NCI-H526 (cell line): ENCODE data around the gene TTLL6.
"Not testable (repeated sequence)": the region's sequence is repeated elsewhere in the genome, so short reads cannot be mapped to it uniquely, and the experiment has no call there.

ENCODE experiments used
- DNase-seq, 2 experiments: peaks; one replicate each; lab custom pipeline; 2025; lab: John Stamatoyannopoulos, UW

TTLL6 gene

DNA sequence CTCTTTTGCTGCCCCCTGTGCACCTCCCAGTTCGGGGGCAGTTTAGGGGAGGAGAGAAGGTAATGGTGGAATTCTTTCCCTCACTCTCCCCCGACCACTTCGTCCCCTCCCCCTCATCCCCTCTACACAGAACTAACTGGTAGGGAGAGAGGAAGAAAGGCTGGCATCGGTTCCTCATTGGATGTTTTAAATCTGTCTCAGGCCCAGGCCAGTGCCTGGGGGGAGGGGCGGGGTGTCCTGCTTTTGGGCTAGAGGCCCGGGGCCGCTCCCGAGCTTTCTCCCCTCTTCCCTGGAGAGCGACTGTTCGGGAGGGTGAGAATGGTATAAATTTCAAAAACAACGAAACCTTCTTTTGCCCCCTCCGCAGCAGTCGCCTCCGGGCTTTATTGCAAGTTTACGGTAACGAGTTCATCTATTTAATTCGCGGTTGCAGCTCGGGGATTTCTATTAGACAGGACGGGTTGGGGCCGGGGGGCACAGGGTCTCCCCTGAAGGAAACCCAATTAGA lies 94.1 kb downstream of the TTLL6 start, which contains the start of gene PRAC2:
PRAC2 (plus strand) TSS at position 271 of the 508 bp plus-strand sequence. CDS start 1,226 bp downstream, outside the sequence.
- no peak for DNase-seq

DNA sequence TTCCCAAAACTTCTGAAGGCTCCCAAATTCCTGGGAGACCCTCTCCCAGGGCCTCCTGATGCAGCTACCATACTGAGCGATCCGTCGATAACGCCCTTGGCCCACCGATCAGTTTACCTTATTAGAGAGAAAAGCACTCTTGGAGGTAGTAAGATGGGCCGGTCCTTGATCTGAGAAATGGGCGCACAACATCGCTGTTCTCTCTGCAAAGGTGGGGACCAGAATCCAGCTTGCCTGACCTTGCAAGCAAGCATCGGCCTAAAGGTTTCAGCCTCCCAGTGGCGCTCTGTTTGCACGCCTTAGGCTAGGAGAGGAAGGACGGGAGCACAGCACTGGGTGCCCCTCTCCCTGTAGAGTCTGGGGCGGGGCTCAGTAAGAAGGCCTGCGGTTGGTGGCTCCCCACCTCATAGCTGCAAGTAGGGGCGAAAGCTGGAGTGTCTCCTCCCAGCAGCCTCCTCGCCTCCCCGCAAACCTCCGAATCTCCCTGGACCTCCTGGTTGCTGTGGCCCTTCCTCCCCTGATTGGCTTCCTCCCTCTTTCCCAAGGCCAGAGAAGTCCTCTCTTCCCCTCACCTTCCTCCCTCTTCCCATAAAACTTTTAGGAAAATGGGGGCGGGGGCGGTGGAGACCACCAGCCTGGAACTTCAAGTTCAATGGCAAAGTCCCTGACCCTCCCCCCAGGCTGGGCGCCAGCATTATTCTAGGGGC lies 94.7 kb downstream of the TTLL6 start, which contains the start of gene PRAC1:
PRAC1 (minus strand) TSS at position 318 of the 707 bp plus-strand sequence; CDS start at position 192, 126 bp downstream.
- no peak for DNase-seq

DNA sequence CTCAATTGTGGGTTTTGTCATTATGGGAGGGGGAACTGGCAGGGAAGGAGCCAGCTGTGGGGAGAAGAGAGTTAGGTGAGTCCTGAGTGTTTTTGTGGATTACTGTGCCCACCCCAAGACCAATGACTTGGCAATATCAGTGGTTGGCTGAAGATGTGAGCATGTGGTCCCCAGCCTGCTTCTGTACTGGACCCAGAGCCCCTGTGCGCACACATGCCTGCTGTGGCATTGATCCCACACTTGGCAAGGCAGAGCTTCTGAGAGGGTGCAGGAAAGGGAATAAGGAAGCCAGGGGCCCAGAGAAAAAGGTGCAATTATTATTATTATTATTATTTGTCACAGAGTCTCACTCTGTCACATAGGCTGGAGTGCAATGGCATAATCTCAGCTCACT lies 96.0 kb downstream of the TTLL6 start:
- DNase-seq: no peak

DNA sequence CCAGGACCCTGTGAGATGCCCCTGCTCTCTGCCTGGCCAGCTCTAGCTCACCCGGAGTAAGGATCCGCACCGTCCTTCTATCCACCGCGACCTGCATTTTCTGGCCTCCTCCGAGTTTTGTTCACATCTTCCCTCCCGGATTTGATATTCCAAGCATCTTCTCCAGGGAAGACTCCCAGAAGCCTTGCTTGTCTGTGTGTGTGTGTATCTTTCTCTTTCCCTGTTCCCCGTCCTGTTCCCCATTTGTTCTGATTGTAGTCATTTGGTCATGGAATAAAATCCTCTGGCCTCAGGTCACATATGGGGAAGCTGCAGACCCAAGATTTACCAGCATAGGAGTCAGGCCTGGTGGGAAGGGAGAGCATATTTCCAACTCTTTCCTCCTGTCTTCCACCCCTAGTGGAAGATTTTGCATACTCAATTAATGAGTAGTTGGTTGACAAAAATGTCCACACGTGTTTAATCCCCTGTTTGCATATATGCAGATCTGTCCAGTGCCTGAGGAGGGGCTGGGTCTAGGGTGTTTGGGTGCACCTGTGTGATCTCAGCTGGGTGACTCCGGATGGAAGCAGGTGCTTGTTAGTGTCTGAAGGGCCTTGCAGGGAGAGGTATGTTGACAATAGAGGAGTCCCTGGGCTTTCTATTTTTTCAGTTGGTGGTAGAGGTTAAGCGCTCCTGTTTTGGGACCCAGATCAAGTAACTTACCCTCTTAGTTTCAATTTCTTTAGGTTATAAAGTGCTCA lies 96.6 kb downstream of the TTLL6 start:
- no peak for DNase-seq

DNA sequence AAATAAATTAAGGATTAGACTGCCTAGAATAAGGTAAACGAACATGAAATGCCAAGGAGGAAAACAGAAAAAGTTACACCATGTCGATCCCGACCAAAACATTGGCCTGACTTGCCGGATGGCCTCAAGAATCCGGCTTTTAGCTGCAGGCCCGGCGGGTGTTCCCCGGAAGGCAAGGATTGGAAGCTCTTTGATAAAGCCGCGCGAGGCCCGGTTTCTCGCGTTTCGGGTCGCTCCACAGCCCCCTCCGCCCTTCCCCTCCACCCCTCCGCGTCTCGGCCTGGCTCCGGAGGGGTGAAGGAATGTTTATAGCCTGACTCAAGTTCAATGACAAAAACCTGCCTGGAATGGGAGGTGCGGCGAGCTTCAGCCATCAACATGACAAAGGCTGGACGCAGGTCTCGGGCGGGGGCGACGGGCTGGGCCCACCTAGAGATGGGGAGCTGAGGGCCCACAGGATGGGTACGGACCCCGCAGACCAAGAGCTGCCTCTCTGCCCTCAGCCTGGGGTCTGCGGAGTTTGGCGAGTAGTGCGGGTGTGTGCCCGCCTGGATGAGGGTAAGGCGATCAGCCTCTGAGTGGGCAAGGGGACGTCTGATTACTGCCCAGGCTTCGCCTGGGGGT lies 97.3 kb downstream of the TTLL6 start:
- no peak for DNase-seq

DNA sequence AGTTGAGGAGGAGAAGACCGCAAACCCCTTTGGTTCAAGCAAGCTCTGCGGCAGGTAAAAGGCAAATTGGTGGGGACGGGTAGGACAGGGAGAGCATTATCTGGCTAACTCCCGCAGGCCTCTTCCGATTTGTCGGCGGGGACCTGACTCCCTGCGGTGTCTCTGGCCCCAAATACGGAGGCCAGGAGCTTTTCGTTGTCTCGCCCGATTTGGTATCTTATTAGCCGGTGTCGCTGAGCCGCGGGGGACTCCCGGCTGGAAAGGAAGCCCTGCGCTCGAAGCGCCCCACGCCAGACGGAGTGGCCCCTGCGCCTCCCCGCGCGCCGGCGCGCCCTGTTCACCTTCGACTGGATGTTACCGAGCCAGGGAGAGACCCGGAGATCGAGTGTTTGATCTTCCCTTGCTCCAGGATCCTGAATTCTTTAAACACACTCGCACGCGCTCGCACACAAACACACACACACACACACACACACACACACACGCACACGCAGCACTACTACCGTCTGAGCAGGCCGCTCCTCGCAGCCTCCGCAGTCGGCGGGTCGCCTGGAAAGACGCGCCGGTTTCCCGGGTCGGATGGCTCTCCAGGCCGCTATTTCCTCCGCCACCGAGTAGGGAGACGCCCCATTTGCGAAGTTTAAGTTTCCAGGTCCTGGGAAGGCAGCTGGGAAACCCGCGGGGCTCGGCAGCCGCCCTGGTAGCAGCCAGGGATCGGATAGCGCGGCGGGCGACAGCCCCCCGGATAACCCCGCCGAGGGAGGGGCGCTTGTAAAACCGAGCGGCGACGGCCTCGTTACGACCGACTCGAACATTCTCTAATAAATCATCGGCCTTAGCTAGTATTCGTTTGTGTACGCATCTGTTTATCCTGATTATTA lies 98.0 kb downstream of the TTLL6 start:
- DNase-seq: no peak

DNA sequence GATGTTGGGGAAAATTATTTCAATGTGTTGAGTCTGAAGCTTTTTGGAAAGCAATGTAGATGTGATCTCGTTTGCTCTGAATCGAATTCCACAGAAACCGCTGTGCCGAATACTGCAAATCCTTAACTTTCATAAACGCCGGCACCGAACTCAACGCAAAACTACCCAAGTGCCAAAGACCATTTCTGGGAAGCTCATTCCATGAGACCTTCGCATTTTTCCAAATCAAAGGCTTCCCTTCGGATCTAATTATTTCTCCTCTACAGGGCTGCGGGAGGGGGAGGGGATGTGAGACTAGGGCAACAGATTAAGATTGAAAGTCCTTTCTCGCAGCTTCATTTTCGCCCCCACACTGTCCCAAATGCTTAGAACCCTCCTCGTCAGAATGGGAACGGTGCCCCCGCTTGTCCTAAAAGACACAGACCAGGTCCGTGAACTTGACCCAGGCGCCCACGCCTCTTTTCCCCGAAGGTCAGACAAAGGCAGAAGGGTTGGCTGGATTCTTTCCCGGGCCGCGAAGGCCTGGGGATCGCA lies 98.7 kb downstream of the TTLL6 start:
- DNase-seq: no peak

DNA sequence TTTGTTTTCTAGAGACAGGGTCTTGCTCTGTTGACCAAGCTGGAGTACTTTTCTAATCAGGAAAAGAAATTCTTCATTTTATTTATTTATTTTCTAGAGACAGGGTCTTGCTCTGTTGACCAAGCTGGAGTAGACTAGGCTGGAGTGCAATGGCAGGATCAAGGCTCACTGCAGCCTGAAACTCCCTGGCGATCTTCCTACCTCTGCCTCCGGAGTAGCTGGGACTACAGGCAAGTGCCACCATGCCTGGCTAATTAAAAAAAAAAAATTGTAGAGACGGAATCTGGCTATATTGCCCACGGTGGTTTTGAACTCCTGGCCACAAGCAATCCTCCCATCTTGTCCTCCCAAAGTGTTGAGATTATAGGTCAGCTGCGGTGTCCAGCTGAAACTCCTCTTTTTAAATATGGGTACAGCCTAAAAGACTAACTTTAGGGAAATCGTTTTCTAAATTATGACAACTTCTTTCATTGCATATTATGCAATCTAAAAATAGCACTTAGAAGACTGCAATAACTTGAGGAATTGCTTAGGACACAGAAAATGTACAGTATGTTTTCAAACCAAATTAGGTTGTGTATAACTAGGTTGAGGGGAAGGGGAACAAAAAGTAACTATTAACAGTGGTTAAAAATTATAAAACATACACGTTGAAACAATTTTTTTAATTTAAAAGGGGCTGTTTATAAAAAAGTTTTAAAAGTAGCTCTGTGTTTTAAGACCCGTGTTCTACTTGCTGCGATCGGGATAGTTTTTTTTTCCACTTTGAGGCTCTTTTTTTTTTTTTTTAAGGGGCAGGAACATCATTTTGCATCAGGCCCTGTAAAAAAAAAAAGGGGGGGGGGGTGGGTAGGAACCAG lies 99.4 kb downstream of the TTLL6 start:
- DNase-seq: no peak

DNA sequence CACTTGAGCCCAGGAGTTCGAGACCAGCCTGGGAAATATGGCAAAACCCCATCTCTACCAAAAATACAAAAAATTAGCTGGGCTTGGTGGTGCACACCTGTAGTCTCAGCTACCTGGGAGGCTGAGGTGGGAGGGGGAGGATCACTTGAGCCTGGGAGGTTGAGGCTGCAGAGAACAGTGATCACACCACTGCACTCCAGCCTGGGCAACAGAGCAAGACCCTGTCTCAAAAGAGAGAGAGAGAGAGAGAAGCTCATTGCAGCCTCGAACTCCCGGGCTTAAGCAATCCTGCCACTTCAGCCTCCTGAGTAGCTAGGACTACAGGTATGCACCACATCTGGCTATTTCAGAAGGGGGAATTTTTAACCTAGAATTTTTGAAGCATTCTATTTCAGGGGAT lies 100.5 kb downstream of the TTLL6 start:
- not testable (repeated sequence) for DNase-seq

DNA sequence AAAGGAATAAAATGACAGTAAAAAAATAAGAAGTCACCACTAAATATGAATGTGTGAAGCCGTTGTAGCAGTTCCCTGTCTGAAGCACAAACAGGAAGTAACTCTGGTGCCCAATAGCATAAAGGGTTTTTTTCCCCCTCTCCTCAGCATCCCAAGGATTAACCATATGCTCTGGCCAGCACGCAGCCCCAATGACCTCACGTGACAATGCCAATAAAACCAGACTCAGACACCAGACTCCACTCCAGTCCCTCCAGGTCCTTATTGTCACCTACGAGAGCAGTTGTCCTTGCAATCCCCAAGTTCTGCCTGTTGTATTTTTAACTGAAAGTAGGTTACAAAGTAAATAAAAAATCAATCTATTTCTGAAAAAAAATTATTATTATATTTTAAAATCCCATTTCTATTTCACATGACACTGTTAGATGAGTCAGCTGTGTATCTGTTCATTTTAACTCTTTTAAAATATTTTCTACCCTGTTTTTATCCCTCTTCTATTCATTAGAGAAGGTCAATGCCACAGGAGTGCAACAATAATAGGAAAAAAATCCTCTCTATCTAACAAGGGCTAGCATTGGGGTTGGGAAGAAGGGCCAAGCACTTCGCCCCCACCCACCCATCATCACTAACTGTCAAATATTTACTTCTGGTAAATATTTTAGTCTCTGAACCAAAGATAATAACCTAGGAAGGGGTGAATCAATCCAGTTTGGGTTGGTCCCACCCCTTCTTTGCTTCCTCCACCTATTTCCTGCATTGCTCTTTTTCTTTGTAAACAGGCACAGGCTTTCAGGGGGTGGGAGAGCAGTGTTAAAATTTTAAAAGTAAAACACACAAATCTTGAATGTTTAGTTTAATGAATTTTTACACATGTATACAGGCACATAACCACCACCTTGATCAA lies 101.3 kb downstream of the TTLL6 start:
- DNase-seq: no peak
